Stimulated activated memory B cell treated with anti-CD40 and anti-IgM and Interleukin-4, amounts not matched to agents 10 μg/mL and 1 μg/mL and 100 μg/mL, for 72 hours (primary cell): ENCODE measurements around the gene LRCH1.

Source experiments
- ATAC-seq: fragments of 150-1000 bp; cut with Tn5 transposase; 2 replicates; pipeline ENCODE4 v1.10.0; 2021
- H3K27ac Mint-ChIP-seq: one replicate; pipeline ENCODE4 v1.8.0; 2022; ENCODE audit warnings: mild to moderate bottlenecking, mixed read lengths
- H3K27me3 Mint-ChIP-seq: one replicate; pipeline ENCODE4 v1.8.0; 2022; ENCODE audit warnings: mixed read lengths
- H3K36me3 Mint-ChIP-seq: one replicate; pipeline ENCODE4 v1.8.0; 2022; ENCODE audit warnings: mixed read lengths
- H3K4me1 Mint-ChIP-seq: one replicate; pipeline ENCODE4 v1.8.0; 2022; ENCODE audit warnings: mixed read lengths
- H3K4me3 Mint-ChIP-seq: one replicate; pipeline ENCODE4 v1.8.0; 2022; ENCODE audit warnings: mild to moderate bottlenecking, moderate library complexity, mixed read lengths
- H3K9me3 Mint-ChIP-seq: one replicate; pipeline ENCODE4 v1.8.0; 2022; ENCODE audit warnings: mixed read lengths

Gene LRCH1

DNA sequence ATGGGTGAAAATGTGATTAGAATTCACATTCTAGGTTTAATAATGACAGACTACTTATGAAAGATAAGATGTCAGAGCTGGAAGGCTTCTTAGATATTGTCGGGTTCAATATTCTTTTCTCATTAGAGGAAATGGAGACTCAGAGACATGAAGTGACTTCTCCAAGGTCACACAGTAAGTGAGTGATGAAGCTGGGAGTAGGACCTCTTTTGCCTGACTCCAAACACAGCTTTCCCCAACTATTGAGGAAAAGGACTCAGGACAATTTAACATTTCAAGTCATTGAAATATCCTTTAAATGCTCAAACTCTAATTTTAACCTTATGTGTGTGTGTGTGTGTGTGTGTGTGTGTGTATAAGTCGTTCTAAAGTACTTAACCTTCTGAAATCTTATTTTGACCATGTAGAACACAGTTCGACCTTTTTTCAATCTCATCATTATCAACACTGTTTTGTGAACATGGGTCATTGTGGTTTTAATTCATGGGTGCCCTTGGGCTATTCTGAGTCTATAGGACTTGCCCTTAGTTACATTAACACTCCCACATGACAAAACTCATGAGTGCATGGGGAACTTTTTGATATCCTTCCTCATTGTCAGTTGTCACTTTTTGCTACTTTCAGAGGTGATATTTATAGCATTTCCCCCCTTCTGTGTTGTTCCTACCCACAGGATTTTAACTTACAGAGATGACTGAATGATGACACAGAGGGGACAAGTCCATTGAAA lies 53.0 kb downstream of the LRCH1 start:
- Mint-ChIP-seq H3K36me3 (no peaks in the 10 kb centered on the region), H3K27me3 (no peaks in the 10 kb centered on the region), H3K27ac (peak overlapping the region; percentile 92), H3K4me3 (peak overlapping the region; percentile 54), H3K9me3 (no peaks in the 10 kb centered on the region), H3K4me1 (peaks cover 66% of the 10 kb centered on the region)
- peak; percentile 85 for ATAC-seq

DNA sequence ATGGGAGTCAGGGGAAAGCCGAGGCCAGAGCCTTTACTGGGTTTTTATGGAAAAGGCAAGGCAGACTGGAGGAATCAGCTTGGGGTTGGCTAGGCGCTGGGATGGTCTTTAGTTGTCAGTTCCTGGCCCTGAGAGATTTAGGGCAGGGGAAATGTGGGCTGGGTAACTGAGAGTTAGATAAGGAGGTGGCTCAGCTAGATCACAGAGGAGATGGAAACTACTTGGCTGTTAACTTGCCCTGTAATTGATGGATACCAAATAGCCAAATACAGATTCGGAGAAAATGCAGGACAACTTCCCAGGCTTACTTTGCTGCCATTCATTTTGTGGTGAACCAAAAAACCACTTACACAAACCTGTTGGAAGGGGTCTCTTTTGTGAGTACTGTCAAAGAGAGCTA lies 54.0 kb downstream of the LRCH1 start:
- H3K27me3 Mint-ChIP-seq = no peaks in the 10 kb centered on the region
- no peak for ATAC-seq
- no peaks in the 10 kb centered on the region for H3K36me3 Mint-ChIP-seq
- peaks cover 60% of the 10 kb centered on the region for H3K4me1 Mint-ChIP-seq
- H3K9me3 Mint-ChIP-seq = no peaks in the 10 kb centered on the region
- peak overlapping the region; percentile 92 for H3K27ac Mint-ChIP-seq
- no peak overlapping the region for H3K4me3 Mint-ChIP-seq

- ATAC-seq = peak; percentile 67
- Mint-ChIP-seq H3K27me3 (no peaks in the 10 kb centered on the region), H3K27ac (peak overlapping the region; percentile 92), H3K4me3 (no peak overlapping the region), H3K4me1 (peaks cover 57% of the 10 kb centered on the region), H3K36me3 (no peaks in the 10 kb centered on the region), H3K9me3 (no peaks in the 10 kb centered on the region)
These were observed 55.0 kb downstream of the LRCH1 start for GRCh38 chr13:46607768-46608564.

DNA sequence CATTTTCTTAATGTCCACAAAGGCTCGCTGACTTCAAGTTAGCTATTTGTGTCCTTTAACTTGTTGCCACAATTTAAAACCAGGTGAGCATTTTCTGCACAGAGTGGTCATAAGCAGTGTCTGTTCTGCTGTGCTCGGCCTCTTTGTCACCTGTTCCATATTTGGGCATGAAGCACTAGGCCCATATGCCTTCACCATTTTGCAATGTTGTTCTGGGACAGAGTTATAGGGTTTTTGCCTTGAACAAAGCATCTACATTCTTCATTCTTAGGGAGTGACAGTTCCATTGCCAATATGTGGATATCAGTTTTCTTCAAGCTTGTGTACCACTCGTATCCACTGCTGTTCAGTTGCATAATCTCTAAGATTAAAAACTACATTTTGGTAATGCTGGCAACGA lies 56.1 kb downstream of the LRCH1 start:
- no peak for ATAC-seq
- Mint-ChIP-seq H3K36me3 (no peaks in the 10 kb centered on the region), H3K27me3 (no peaks in the 10 kb centered on the region), H3K4me3 (no peak overlapping the region), H3K4me1 (peaks cover 53% of the 10 kb centered on the region), H3K27ac (no peak overlapping the region), H3K9me3 (no peaks in the 10 kb centered on the region)

DNA sequence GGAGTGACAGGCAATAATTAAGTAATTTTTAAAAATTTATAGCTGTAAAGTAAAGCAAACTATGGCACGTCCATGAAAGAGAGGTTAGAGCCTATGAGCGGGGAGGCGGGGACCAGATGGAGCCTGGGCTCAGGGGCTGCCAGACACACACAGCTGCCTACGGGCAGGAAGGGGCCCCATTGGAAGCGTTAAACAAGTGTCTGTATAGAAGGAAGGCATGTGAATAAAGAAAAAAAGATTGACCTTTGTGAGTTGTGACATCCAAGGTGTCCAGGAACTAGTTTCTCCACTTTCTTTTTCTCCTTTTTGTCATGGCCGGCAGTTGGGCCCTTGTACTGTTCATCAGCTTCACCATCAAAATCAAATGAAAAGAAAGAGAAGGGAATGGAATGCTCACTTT lies 56.8 kb downstream of the LRCH1 start:
- no peak for ATAC-seq
- no peaks in the 10 kb centered on the region for H3K36me3 Mint-ChIP-seq
- no peaks in the 10 kb centered on the region for H3K27me3 Mint-ChIP-seq
- H3K4me1 Mint-ChIP-seq = peaks cover 59% of the 10 kb centered on the region
- H3K4me3 Mint-ChIP-seq = no peak overlapping the region
- H3K27ac Mint-ChIP-seq = peak overlapping the region; percentile 19
- no peaks in the 10 kb centered on the region for H3K9me3 Mint-ChIP-seq

- no peak overlapping the region for H3K27ac Mint-ChIP-seq
- no peak overlapping the region for H3K4me3 Mint-ChIP-seq
- peaks cover 62% of the 10 kb centered on the region for H3K4me1 Mint-ChIP-seq
- no peaks in the 10 kb centered on the region for H3K36me3 Mint-ChIP-seq
- ATAC-seq = no peak
- no peaks in the 10 kb centered on the region for H3K9me3 Mint-ChIP-seq
- H3K27me3 Mint-ChIP-seq = no peaks in the 10 kb centered on the region
These were observed 59.3 kb downstream of the LRCH1 start for GRCh38 chr13:46612267-46612666.

GRCh38 chr13:46613409-46614049 lies 60.6 kb downstream of the LRCH1 start:
- no peak for ATAC-seq
- Mint-ChIP-seq H3K4me1 (peaks cover 64% of the 10 kb centered on the region), H3K4me3 (no peak overlapping the region), H3K36me3 (no peaks in the 10 kb centered on the region), H3K9me3 (no peaks in the 10 kb centered on the region), H3K27ac (peak overlapping the region; percentile 17), H3K27me3 (no peaks in the 10 kb centered on the region)

DNA sequence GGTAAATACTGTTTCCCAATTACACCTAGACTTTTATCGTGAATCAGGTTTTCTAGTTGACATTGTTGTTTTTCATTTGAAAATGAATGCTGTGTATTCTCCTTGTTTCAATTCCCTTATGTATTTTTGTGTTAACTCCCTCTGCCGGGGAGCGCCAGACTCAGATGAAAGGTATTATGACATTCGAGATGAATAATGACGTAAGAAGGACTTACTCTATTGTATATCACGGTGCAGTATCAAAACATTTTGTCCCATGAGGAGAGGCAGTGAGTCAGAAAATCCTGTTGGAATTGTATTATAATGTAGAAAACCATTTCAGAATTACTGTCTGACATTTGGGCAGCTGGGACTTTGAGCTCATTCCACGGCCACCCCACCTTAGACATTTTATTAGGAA lies 61.6 kb downstream of the LRCH1 start:
- H3K27me3 Mint-ChIP-seq = no peaks in the 10 kb centered on the region
- H3K4me1 Mint-ChIP-seq = peaks cover 72% of the 10 kb centered on the region
- no peaks in the 10 kb centered on the region for H3K36me3 Mint-ChIP-seq

DNA sequence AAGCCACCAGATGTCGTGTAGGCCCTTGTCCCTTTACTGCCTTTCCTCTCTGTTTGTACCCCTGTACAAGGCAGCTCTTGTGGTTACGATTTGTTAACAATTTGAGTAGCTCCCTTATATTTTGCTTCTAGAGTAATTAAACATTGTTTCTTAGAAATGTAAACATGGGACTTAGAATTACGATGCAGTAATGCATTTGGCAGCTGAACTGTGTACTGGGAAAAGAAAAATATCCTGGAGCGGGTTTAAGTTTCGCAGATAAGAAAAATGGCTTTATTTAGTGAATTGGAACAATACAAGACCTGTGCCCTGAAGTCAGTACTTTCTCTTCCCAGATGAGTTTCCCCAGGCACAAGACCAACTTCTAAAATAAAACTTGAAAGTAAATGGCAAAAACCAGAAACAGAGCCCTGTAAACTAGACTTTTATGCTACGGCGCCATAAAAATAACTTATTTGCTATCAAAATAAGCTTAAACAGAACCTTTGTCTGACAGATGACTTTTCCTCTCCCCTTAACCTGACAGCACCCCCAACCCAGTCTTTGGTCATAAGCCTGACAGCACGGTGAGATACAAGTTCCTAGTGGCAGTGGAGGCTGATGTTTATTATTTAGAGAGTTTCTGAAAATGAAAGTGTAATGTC lies 63.0 kb downstream of the LRCH1 start:
- Mint-ChIP-seq H3K4me1 (peaks cover 81% of the 10 kb centered on the region), H3K27me3 (no peaks in the 10 kb centered on the region), H3K27ac (peak overlapping the region; percentile 27), H3K9me3 (no peaks in the 10 kb centered on the region), H3K4me3 (no peak overlapping the region), H3K36me3 (no peaks in the 10 kb centered on the region)
- no peak for ATAC-seq

More for the DNA sequence above, 61.6 kb downstream of the LRCH1 start:
- Mint-ChIP-seq H3K4me3 (no peak overlapping the region), H3K27ac (peak overlapping the region; percentile 17), H3K9me3 (no peaks in the 10 kb centered on the region)
- ATAC-seq = no peak

DNA sequence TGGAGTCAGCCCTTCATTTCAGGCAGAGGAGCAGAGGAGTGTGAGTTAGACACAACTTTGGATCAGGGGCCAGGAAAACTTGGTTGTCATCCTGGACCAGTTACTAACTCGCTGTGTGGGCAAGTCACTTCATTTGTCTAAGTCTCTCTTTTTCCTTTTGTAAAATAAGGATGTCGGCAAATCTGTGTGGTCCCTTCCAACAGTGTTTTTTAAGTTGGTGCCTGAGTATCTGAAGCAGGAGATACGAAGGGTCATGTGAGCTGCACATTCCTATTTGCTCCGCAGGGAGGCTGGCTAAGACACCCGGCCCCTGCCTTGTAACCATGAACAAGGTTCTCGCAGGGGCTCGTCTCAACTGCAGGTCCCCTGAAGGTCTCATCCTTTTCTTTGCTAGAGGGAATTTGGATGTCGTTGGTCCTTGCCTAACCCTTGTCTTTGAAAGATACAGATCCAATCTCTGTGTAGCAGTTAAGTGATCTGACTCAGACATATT lies 64.3 kb downstream of the LRCH1 start:
- H3K27me3 Mint-ChIP-seq = no peaks in the 10 kb centered on the region
- no peak for ATAC-seq
- no peaks in the 10 kb centered on the region for H3K36me3 Mint-ChIP-seq
- no peaks in the 10 kb centered on the region for H3K9me3 Mint-ChIP-seq
- H3K4me1 Mint-ChIP-seq = peaks cover 85% of the 10 kb centered on the region
- peak overlapping the region; percentile 27 for H3K27ac Mint-ChIP-seq
- no peak overlapping the region for H3K4me3 Mint-ChIP-seq

DNA sequence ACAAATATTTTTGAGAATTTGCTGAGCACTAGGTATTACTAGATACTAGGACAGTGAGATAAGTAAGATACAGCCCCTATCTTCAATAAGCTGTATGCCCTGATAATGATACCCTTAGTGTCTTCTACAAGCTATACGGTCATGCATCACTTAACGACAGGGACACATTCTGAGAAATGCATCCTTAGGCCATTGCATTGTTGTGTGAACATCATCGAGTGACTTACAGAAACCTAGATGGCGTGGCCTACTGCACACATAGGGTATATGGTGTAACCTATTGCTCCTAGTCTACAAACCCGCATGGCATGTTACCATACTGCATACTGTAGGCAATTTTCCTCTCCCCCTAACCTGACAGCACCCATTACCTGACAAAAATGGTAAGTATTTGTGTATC lies 64.9 kb downstream of the LRCH1 start:
- no peak overlapping the region for H3K27ac Mint-ChIP-seq

DNA sequence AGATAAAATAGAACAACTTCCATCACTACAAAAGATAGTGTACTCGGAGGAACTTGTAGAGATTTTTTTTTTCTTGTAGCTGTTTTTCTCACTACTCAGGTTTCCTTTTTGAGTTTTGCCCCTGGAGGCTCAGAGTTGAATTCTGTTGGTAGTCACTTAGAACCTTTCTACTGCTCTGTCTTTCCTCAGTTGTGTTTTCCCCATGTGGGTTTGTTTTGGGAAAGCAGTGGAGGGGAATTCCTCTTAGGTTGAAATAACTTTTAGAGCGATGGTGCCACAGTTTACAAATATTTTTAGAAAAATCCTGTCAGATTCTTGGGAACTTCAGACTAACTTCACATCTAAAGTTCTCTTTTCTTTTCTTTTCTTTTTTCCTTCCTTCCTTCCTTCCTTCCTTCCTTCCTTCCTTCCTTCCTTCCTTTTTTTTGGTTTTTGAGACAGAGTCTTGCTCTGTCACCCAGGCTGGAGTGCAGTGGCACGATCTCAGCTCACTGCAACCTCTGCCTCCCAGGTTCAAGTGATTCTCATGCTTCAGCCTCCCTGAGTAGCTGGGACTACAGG lies 65.8 kb downstream of the LRCH1 start:
- Mint-ChIP-seq H3K4me3 (peak overlapping the region; percentile 69), H3K36me3 (no peaks in the 10 kb centered on the region), H3K27ac (peak overlapping the region; percentile 77), H3K9me3 (no peaks in the 10 kb centered on the region), H3K27me3 (no peaks in the 10 kb centered on the region), H3K4me1 (peaks cover 89% of the 10 kb centered on the region)
- ATAC-seq = no peak

More for the DNA sequence above, 64.9 kb downstream of the LRCH1 start:
- ATAC-seq = no peak
- H3K4me1 Mint-ChIP-seq = peaks cover 86% of the 10 kb centered on the region
- no peaks in the 10 kb centered on the region for H3K36me3 Mint-ChIP-seq
- no peaks in the 10 kb centered on the region for H3K9me3 Mint-ChIP-seq
- H3K4me3 Mint-ChIP-seq = no peak overlapping the region
- H3K27me3 Mint-ChIP-seq = no peaks in the 10 kb centered on the region

DNA sequence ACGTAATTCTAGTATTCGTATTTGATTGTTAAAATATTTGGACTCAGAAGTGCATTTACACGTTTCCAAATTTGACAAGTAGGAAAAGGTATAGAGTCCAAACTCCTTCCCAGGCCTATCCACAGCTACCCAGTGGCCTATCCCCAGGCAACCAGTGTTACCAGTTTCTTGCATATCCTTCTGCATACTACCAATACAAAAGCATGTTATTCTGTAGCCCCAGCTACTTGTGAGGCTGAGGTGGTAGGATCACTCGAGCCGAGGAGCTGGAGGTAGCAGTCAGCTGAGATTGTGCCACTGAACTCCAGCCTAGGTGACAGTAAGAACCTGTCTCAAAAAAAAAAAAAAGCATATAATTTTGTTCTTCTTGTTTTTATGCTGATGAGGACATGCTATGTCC lies 67.1 kb downstream of the LRCH1 start:
- no peaks in the 10 kb centered on the region for H3K27me3 Mint-ChIP-seq
- no peak overlapping the region for H3K4me3 Mint-ChIP-seq
- peaks cover 88% of the 10 kb centered on the region for H3K4me1 Mint-ChIP-seq
- H3K36me3 Mint-ChIP-seq = no peaks in the 10 kb centered on the region
- ATAC-seq = no peak
- H3K27ac Mint-ChIP-seq = peak overlapping the region; percentile 77
- H3K9me3 Mint-ChIP-seq = no peaks in the 10 kb centered on the region

DNA sequence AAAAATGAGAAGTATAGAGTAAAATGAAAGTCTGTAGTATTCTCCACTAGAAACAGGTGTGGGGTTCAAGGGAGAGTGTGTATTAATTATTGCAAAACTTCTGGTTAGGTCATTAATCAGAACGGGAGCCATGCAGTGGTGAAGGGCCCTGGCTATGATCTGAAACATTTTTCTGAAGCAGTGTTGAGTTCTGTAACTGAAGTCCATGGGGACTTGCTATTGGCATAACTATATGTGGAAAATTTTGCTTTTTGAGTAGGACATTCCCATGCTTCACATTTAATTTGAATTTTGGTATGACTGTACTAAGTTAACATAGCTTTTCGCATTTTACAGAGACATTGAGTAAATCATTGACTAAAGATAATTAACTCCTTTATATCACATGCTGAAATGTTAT lies 67.5 kb downstream of the LRCH1 start:
- Mint-ChIP-seq H3K9me3 (no peaks in the 10 kb centered on the region), H3K4me3 (no peak overlapping the region), H3K27ac (no peak overlapping the region)

DNA sequence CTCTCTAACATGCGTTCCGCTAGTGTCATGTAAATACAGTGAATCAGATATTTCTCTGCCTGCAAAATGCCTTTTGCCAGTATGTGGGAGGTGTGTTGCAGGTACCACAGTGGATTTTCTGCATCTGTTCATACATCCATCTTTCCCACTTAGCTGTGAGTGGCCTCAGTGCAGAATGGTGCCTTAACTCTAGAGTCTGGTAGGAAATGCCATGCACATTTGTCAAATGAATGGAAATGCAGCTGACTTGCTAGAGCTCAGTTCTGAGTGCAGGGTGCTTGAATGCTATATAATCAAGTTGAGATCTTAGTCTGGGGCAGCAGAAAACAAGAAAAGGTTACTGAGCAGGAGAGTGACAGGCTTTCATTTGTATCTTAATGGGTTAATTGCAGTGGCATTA lies 68.2 kb downstream of the LRCH1 start:
- peaks cover 89% of the 10 kb centered on the region for H3K4me1 Mint-ChIP-seq
- no peaks in the 10 kb centered on the region for H3K36me3 Mint-ChIP-seq
- no peak overlapping the region for H3K4me3 Mint-ChIP-seq
- H3K9me3 Mint-ChIP-seq = no peaks in the 10 kb centered on the region
- ATAC-seq = no peak
- H3K27ac Mint-ChIP-seq = no peak overlapping the region
- H3K27me3 Mint-ChIP-seq = no peaks in the 10 kb centered on the region

More for the DNA sequence above, 67.5 kb downstream of the LRCH1 start:
- no peaks in the 10 kb centered on the region for H3K36me3 Mint-ChIP-seq
- no peak for ATAC-seq
- H3K27me3 Mint-ChIP-seq = no peaks in the 10 kb centered on the region
- H3K4me1 Mint-ChIP-seq = peaks cover 89% of the 10 kb centered on the region
